Measurements from ENCODE around the gene VAPB.

VAPB gene

DNA sequence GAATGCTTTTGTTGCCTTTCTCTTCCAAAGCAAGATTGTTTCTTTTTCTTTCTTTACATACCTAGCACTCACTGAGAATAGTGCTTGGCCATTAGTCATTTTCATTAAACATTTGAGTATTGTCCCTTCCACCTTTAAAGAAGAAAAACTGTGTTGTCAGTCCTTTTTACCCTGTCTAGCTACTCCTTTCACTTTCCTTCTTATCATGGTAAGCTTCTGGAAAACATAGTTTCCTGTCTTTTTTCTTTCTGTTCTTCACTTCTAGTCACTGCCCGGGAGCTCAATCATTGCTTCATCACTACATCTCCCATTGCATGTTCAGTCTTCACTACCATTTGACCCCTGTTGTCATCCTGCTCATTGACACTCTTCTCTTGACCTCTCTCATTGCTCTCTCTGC is 12.1 kb downstream of the VAPB start (continued):
- TF ChIP-seq ZFP37 (tag by site-specific recombination; IDR thresholded peaks at IDR 0.05) = no peak
- TF ChIP-seq OVOL3 (tag by site-specific recombination; IDR thresholded peaks at IDR 0.05) = no peak
- TF ChIP-seq, protein P1, sequence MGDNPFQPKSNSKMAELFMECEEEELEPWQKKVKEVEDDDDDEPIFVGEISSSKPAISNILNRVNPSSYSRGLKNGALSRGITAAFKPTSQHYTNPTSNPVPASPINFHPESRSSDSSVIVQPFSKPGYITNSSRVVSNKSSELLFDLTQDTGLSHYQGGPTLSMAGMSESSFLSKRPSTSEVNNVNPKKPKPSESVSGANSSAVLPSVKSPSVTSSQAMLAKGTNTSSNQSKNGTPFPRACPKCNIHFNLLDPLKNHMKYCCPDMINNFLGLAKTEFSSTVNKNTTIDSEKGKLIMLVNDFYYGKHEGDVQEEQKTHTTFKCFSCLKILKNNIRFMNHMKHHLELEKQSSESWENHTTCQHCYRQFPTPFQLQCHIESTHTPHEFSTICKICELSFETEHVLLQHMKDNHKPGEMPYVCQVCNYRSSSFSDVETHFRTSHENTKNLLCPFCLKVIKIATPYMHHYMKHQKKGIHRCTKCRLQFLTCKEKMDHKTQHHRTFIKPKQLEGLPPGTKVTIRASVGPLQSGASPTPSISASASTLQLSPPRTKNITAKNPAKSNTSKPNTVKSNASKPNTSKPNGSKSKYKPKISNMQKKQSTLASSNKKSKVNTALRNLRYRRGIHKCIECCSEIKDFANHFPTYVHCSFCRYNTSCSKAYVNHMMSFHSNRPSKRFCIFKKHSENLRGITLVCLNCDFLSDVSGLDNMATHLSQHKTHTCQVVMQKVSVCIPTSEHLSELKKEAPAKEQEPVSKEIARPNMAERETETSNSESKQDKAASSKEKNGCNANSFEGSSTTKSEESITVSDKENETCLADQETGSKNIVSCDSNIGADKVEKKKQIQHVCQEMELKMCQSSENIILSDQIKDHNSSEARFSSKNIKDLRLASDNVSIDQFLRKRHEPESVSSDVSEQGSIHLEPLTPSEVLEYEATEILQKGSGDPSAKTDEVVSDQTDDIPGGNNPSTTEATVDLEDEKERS (tag by site-specific recombination; IDR thresholded peaks at IDR 0.05) = no peak
- no peak for TF ChIP-seq TRIM28 (IDR thresholded peaks at IDR 0.05; ENCODE audit: borderline replicate concordance, low read length)
- no peak for TF ChIP-seq ZNF76 (tag by site-specific recombination; IDR thresholded peaks at IDR 0.05; ENCODE audit: borderline replicate concordance, low read depth)

DNA sequence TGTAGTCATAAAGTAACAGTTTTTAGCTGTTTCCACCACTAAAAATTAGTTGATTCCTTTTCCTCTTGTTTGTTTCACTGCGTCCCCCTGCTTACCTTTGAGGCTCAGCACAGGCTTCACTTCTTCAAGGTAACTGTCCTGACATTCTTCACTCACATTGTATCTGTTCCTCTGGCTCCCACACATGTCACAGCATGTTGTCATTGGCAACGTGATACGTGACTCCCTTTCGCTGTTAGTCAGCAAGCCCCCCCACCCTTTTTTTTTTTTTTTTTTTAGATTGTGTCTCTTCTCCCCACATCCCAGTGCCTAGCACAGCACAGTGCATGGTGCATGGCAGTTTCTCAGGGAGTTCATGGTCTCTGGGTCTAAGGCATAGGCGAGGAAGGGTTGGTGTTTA is 13.3 kb downstream of the VAPB start:
- H3K27ac ChIP-seq (ENCODE audit: extremely low read depth, low read depth, low read length) = no peak overlapping the region
- CTCF ChIA-PET = no interaction called here
- H3K9me3 ChIP-seq (ENCODE audit: control insufficient read depth, insufficient read depth, low read depth, low read length) = no peaks in the 10 kb centered on the region
- H3K4me3 ChIP-seq (ENCODE audit: low read depth, low read length) = no peak overlapping the region
- H3K36me3 ChIP-seq (ENCODE audit: control insufficient read depth in 2 of 2, insufficient read depth in 1 of 2, low read length in 2 of 2) = no peaks in the 10 kb centered on the region
- H3K4me1 ChIP-seq (ENCODE audit: control insufficient read depth, insufficient read depth, low read length) = peaks cover 15% of the 10 kb centered on the region; the same call in 1 of the 2 replicates
- POLR2A ChIA-PET = no interaction called here
- TF ChIP-seq ZNF610 (tag by site-specific recombination; IDR thresholded peaks at IDR 0.05; ENCODE audit: borderline replicate concordance) = no peak
- no peak for TF ChIP-seq SP3 (tag by site-specific recombination; IDR thresholded peaks at IDR 0.05)
- TF ChIP-seq WT1 (tag by site-specific recombination; IDR thresholded peaks at IDR 0.05) = peak; percentile 25; the same call in 1 of the 2 replicates
- TF ChIP-seq, protein P2, sequence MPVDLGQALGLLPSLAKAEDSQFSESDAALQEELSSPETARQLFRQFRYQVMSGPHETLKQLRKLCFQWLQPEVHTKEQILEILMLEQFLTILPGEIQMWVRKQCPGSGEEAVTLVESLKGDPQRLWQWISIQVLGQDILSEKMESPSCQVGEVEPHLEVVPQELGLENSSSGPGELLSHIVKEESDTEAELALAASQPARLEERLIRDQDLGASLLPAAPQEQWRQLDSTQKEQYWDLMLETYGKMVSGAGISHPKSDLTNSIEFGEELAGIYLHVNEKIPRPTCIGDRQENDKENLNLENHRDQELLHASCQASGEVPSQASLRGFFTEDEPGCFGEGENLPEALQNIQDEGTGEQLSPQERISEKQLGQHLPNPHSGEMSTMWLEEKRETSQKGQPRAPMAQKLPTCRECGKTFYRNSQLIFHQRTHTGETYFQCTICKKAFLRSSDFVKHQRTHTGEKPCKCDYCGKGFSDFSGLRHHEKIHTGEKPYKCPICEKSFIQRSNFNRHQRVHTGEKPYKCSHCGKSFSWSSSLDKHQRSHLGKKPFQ (tag by site-specific recombination; IDR thresholded peaks at IDR 0.05) = no peak
- TF ChIP-seq, protein P3, sequence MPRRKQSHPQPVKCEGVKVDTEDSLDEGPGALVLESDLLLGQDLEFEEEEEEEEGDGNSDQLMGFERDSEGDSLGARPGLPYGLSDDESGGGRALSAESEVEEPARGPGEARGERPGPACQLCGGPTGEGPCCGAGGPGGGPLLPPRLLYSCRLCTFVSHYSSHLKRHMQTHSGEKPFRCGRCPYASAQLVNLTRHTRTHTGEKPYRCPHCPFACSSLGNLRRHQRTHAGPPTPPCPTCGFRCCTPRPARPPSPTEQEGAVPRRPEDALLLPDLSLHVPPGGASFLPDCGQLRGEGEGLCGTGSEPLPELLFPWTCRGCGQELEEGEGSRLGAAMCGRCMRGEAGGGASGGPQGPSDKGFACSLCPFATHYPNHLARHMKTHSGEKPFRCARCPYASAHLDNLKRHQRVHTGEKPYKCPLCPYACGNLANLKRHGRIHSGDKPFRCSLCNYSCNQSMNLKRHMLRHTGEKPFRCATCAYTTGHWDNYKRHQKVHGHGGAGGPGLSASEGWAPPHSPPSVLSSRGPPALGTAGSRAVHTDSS (tag by site-specific recombination; IDR thresholded peaks at IDR 0.05) = no peak
- no peak for TF ChIP-seq ZNF350 (tag by site-specific recombination; IDR thresholded peaks at IDR 0.05)
- TF ChIP-seq ZNF792 (tag by site-specific recombination; IDR thresholded peaks at IDR 0.05) = no peak
- no peak for TF ChIP-seq ZNF202 (tag by site-specific recombination; IDR thresholded peaks at IDR 0.05; ENCODE audit: borderline replicate concordance)
- TF ChIP-seq, protein P4, sequence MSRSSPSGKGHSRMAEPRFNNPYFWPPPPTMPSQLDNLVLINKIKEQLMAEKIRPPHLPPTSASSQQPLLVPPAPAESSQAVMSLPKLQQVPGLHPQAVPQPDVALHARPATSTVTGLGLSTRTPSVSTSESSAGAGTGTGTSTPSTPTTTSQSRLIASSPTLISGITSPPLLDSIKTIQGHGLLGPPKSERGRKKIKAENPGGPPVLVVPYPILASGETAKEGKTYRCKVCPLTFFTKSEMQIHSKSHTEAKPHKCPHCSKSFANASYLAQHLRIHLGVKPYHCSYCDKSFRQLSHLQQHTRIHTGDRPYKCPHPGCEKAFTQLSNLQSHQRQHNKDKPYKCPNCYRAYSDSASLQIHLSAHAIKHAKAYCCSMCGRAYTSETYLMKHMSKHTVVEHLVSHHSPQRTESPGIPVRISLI (tag by site-specific recombination; IDR thresholded peaks at IDR 0.05) = peak; percentile 38; the same call in 1 of the 2 replicates
- no peak for TF ChIP-seq ZNF514 (tag by site-specific recombination; IDR thresholded peaks at IDR 0.05)

DNA sequence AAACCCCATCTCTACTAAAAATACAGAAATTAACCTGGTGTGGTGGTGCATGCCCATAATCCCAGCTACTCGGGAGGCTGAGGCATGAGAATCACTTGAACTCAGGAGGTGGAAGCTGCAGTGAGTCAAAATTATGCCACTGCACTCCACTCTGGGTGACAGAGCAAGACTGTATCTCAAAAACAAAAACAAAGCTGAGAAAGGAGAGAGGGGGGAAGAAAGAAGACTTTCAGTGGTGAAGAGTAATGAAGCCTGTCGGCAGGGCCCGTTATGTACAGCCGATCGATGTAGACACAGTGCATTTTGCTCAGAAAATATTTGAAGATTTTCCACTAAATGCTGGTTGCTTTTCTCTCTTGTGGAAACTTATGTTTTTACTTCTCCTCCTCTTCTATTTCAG is 13.8 kb downstream of the VAPB start:
- CTCF ChIA-PET = no interaction called here
- POLR2A ChIA-PET = no interaction called here
- H3K4me3 ChIP-seq (ENCODE audit: low read depth, low read length) = no peak overlapping the region
- H3K4me1 ChIP-seq (ENCODE audit: control insufficient read depth, insufficient read depth, low read length) = peaks cover 18% of the 10 kb centered on the region; the same call in 1 of the 2 replicates
- H3K36me3 ChIP-seq (ENCODE audit: control insufficient read depth in 2 of 2, insufficient read depth in 1 of 2, low read length in 2 of 2) = no peaks in the 10 kb centered on the region
- no peaks in the 10 kb centered on the region for H3K9me3 ChIP-seq (ENCODE audit: control insufficient read depth, insufficient read depth, low read depth, low read length)
- H3K27ac ChIP-seq (ENCODE audit: extremely low read depth, low read depth, low read length) = no peak overlapping the region
- no peak for TF ChIP-seq ZNF621 (tag by site-specific recombination; IDR thresholded peaks at IDR 0.05)
- TF ChIP-seq ZNF473 (tag by site-specific recombination; IDR thresholded peaks at IDR 0.05) = no peak
- no peak for TF ChIP-seq GLI4 (tag by site-specific recombination; IDR thresholded peaks at IDR 0.05)
- no peak for TF ChIP-seq GLIS1 (tag by site-specific recombination; IDR thresholded peaks at IDR 0.05)
- no peak for TF ChIP-seq SETDB1 (IDR thresholded peaks at IDR 0.05; ENCODE audit: insufficient read length, low read length)
- TF ChIP-seq ZSCAN16 (tag by site-specific recombination; IDR thresholded peaks at IDR 0.05) = no peak
- TF ChIP-seq ZNF223 (tag by site-specific recombination; IDR thresholded peaks at IDR 0.05) = no peak
- TF ChIP-seq, protein P5, sequence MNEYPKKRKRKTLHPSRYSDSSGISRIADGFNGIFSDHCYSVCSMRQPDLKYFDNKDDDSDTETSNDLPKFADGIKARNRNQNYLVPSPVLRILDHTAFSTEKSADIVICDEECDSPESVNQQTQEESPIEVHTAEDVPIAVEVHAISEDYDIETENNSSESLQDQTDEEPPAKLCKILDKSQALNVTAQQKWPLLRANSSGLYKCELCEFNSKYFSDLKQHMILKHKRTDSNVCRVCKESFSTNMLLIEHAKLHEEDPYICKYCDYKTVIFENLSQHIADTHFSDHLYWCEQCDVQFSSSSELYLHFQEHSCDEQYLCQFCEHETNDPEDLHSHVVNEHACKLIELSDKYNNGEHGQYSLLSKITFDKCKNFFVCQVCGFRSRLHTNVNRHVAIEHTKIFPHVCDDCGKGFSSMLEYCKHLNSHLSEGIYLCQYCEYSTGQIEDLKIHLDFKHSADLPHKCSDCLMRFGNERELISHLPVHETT (tag by site-specific recombination; IDR thresholded peaks at IDR 0.05) = no peak
- TF ChIP-seq ZSCAN30 (tag by site-specific recombination; IDR thresholded peaks at IDR 0.05) = no peak
- TF ChIP-seq ZNF664 (tag by site-specific recombination; IDR thresholded peaks at IDR 0.05) = no peak
- no peak for TF ChIP-seq ZNF366 (tag by site-specific recombination; conservative IDR thresholded peaks at IDR 0.05)
- no peak for TF ChIP-seq ZNF416 (tag by site-specific recombination; IDR thresholded peaks at IDR 0.05)
- no peak for TF ChIP-seq ZBTB7A (tag by site-specific recombination; IDR thresholded peaks at IDR 0.05; ENCODE audit: low read depth)

All from HEK293 (cell line).